BE2C (cell line): ENCODE results near the gene PHF1.

ENCODE experiments used
- DNase-seq: peaks from one replicate; pipeline ENCODE4 v3.0.0-alpha.2; 2020
- H3K27me3 ChIP-seq: fragments of 250-450 bp; sonication (Bioruptor Pico); 2 replicates; pipeline ENCODE4 v1.5.1; 2020; ENCODE audit warnings: mild to moderate bottlenecking
- H3K36me3 ChIP-seq: fragments of 250-450 bp; sonication (Bioruptor Pico); 2 replicates; pipeline ENCODE4 v1.5.1; 2020; ENCODE audit warnings: mild to moderate bottlenecking
- H3K4me1 ChIP-seq: fragments of 250-450 bp; sonication (Bioruptor Pico); 2 replicates; pipeline ENCODE4 v1.5.1; 2020
- H3K4me3 ChIP-seq: 2 replicates; pipeline ENCODE4 v1.5.1; 2011; ENCODE audit warnings: low read depth, low read length
- H3K9me3 ChIP-seq: fragments of 250-450 bp; sonication (Bioruptor Pico); 2 replicates; pipeline ENCODE4 v1.5.1; 2020
- CTCF ChIP-seq: IDR thresholded peaks from 2 replicates; pipeline ENCODE4 v1.5.1; 2012; ENCODE audit warnings: mild to moderate bottlenecking, low read depth, low read length

PHF1 gene

GRCh38 chr6:33384581-33385020, 26.2 kb upstream of the PHF1 start:
- no peaks in the 10 kb centered on the region for H3K4me1 ChIP-seq
- H3K27me3 ChIP-seq: no peaks in the 10 kb centered on the region
- H3K9me3 ChIP-seq: no peaks in the 10 kb centered on the region
- H3K4me3 ChIP-seq: no peak overlapping the region
- no peaks in the 10 kb centered on the region for H3K36me3 ChIP-seq
- no peak for DNase-seq
- TF ChIP-seq CTCF: 0 out of 2 replicates have a peak, but pooled peaks have one; percentile 18

GRCh38 chr6:33390173-33390572, 20.6 kb upstream of the PHF1 start:
- no peaks in the 10 kb centered on the region for H3K27me3 ChIP-seq
- H3K4me3 ChIP-seq: no peak overlapping the region
- peaks cover 3% of the 10 kb centered on the region for H3K36me3 ChIP-seq

GRCh38 chr6:33390767-33391277, 20.0 kb upstream of the PHF1 start:
- no peak for TF ChIP-seq CTCF
- Histone ChIP-seq H3K9me3 (no peaks in the 10 kb centered on the region), H3K4me3 (peak overlapping the region; percentile 95), H3K36me3 (peaks cover 3% of the 10 kb centered on the region), H3K27me3 (no peaks in the 10 kb centered on the region), H3K4me1 (peaks cover 10% of the 10 kb centered on the region; the same call in 1 of the 2 replicates)
- no peak for DNase-seq

More at GRCh38 chr6:33390173-33390572, 20.6 kb upstream of the PHF1 start:
- DNase-seq: no peak
- Histone ChIP-seq H3K4me1 (peaks cover 10% of the 10 kb centered on the region; the same call in 1 of the 2 replicates), H3K9me3 (no peaks in the 10 kb centered on the region)
- TF ChIP-seq CTCF: no peak

- H3K4me3 ChIP-seq: peak within 1 kb of the TSS; percentile 95
- TF ChIP-seq CTCF: peak; percentile 92
- H3K4me1 ChIP-seq: peaks cover 10% of the 10 kb centered on the region; the same call in 1 of the 2 replicates
- H3K27me3 ChIP-seq: no peaks in the 10 kb centered on the region
- H3K9me3 ChIP-seq: no peaks in the 10 kb centered on the region
- H3K36me3 ChIP-seq: peaks cover 3% of the 10 kb centered on the region
- DNase-seq: peak; percentile 98
These were observed 19.4 kb upstream of the PHF1 start, which contains the start of gene KIFC1 for GRCh38 chr6:33391278-33391921. Gene KIFC1 (plus strand): TSS chr6:33391823. CDS start chr6:33391986, 163 bp downstream.

- H3K27me3 ChIP-seq: no peaks in the 10 kb centered on the region
- no peaks in the 10 kb centered on the region for H3K9me3 ChIP-seq
- no peak for DNase-seq
- TF ChIP-seq CTCF: no peak
- peaks cover 10% of the 10 kb centered on the region; the same call in 1 of the 2 replicates for H3K4me1 ChIP-seq
- peak overlapping the region; percentile 95 for H3K4me3 ChIP-seq
- peaks cover 3% of the 10 kb centered on the region for H3K36me3 ChIP-seq
These were observed 18.8 kb upstream of the PHF1 start for GRCh38 chr6:33391922-33392594.
